HCT116 (cell line): ENCODE data around the gene RIN3. TPM values are rescaled to one million over a fixed set of nuclear protein-coding genes. Genes with fewer than 3 reads are reported as not detected.

Source experiments
- ATAC-seq: fragments of 200-7000 bp; cut with Tn5 transposase; 2 replicates; pipeline ENCODE4 v1.9.1; 2020; ENCODE audit warnings: mild to moderate bottlenecking, moderate library complexity
- BruUV-seq: library from RNA; stranded (reverse); fragments of 400-500 nt; replicated peaks from 2 replicates; lab custom pipeline; 2021; lab: Mats Ljungman, UMichigan
- CTCF ChIA-PET: fragments of 300-600 bp; sonication (Branson Sonifier 250); formaldehyde crosslinking; loops from one replicate; lab custom pipeline; 2021; ENCODE audit warnings: antibody characterized with exemption; lab: Charles Lee
- POLR2A ChIA-PET: fragments of 300-600, 350-600 bp; sonication (Branson Sonifier 250); formaldehyde crosslinking; loops from one replicate; lab custom pipeline; 2021; ENCODE audit warnings: antibody characterized with exemption; lab: Charles Lee
- RAD21 ChIA-PET, 2 experiments: fragments of 300-600 bp; sonication (Branson Sonifier 250); formaldehyde crosslinking; loops; one replicate each; lab custom pipeline; 2023; ENCODE audit warnings: low total read pairs in 2 of 2; ENCODE audit not compliant: uncharacterized antibody in 2 of 2, unreplicated experiment in 2 of 2, low non-redundant PET in 1 of 2; lab: Charles Lee
- DNase-seq: peaks from one replicate; pipeline ENCODE4 v3.0.0-alpha.2; 2010; ENCODE audit warnings: low read depth, low spot score
- H2AFZ ChIP-seq: fragments of 200-600 bp; shearing (Covaris generic), sonication (generic); 2 replicates; pipeline ENCODE4 v1.6.1; 2017; ENCODE audit warnings: low read depth, mixed run types, mixed read lengths, antibody characterized with exemption, low read length; ENCODE audit not compliant: poor library complexity, severe bottlenecking
- H3K27ac ChIP-seq: 2 replicates; pipeline ENCODE4 v1.5.1; 2012; ENCODE audit warnings: low read depth, low read length
- H3K27me3 ChIP-seq: fragments of 200-600 bp; sonication (generic); 2 replicates; pipeline ENCODE4 v1.6.1; 2016; ENCODE audit warnings: mixed run types, low read length, mixed read lengths; ENCODE audit not compliant: insufficient read depth
- H3K36me3 ChIP-seq, 2 experiments: fragments of 200-500 bp in 1 of 2; fragments of 200-600 bp in 1 of 2; sonication (Bioruptor generic) in 1 of 2; sonication (generic) in 1 of 2; 2 replicates each; pipeline versions ENCODE4 v1.5.1 to v1.6.1; 2014 to 2016; ENCODE audit warnings: low read length in 2 of 2, inconsistent platforms in 1 of 2, mixed read lengths in 1 of 2, mixed run types in 1 of 2; ENCODE audit not compliant: insufficient read depth in 2 of 2, control insufficient read depth in 1 of 2
- H3K4me1 ChIP-seq, 2 experiments: fragments of 200-600 bp in 1 of 2; sonication (generic) in 1 of 2; 2 replicates each; pipeline versions ENCODE4 v1.5.1 to v1.6.1; 2012 to 2017; ENCODE audit warnings: low read length in 2 of 2, inconsistent platforms in 1 of 2, mild to moderate bottlenecking in 1 of 2, mixed read lengths in 1 of 2, mixed run types in 1 of 2, moderate library complexity in 1 of 2; ENCODE audit not compliant: insufficient read depth in 2 of 2, control insufficient read depth in 1 of 2
- H3K4me2 ChIP-seq: fragments of 200-600 bp; sonication (generic); 2 replicates; pipeline ENCODE4 v1.6.1; 2017; ENCODE audit warnings: mixed run types, low read length, mixed read lengths
- H3K4me3 ChIP-seq, 2 experiments: fragments of 200-600 bp in 1 of 2; sonication (generic) in 1 of 2; replicated peaks in 1 of 2; 2 replicates each; pipeline ENCODE4 v1.5.1; 2011 to 2016; ENCODE audit warnings: low read length in 2 of 2, control low read depth in 1 of 2, low read depth in 1 of 2, mild to moderate bottlenecking in 1 of 2, mixed read lengths in 1 of 2, mixed run types in 1 of 2
- H3K79me2 ChIP-seq: fragments of 200-600 bp; sonication (generic); 2 replicates; pipeline ENCODE4 v1.6.1; 2017; ENCODE audit warnings: mild to moderate bottlenecking, mixed run types, low read length, moderate library complexity, mixed read lengths; ENCODE audit not compliant: insufficient read depth
- H3K9ac ChIP-seq: fragments of 200-600 bp; sonication (generic); 2 replicates; pipeline ENCODE4 v1.6.1; 2016; ENCODE audit warnings: low read length, mixed read lengths
- H3K9me2 ChIP-seq: fragments of 200-600 bp; sonication (generic), shearing (Covaris generic); 2 replicates; pipeline ENCODE4 v1.6.1; 2017; ENCODE audit warnings: mixed run types, mild to moderate bottlenecking, moderate library complexity; ENCODE audit not compliant: insufficient read depth
- H3K9me3 ChIP-seq, 2 experiments: fragments of 200-500 bp in 1 of 2; fragments of 200-600 bp in 1 of 2; sonication (Bioruptor generic) in 1 of 2; sonication (generic) in 1 of 2; 2 replicates each; pipeline ENCODE4 v1.6.1; 2014 to 2017; ENCODE audit warnings: low read length in 2 of 2, mixed read lengths in 2 of 2, inconsistent platforms in 1 of 2, low read depth in 1 of 2, mild to moderate bottlenecking in 1 of 2, mixed run types in 1 of 2, moderate library complexity in 1 of 2; ENCODE audit not compliant: control insufficient read depth in 1 of 2, insufficient read depth in 1 of 2
- H4K20me1 ChIP-seq: fragments of 200-600 bp; sonication (generic), shearing (Covaris generic); 2 replicates; pipeline ENCODE4 v1.6.1; 2017; ENCODE audit warnings: mixed run types, mild to moderate bottlenecking, moderate library complexity; ENCODE audit not compliant: insufficient read depth
- CBX3 ChIP-seq: IDR thresholded peaks from 2 replicates; pipeline ENCODE4 v1.6.1; 2012; ENCODE audit warnings: low read depth
- EGR1 ChIP-seq: IDR thresholded peaks from 2 replicates; pipeline ENCODE4 v1.6.1; 2012; ENCODE audit warnings: low read depth
- ELF1 ChIP-seq: IDR thresholded peaks from 2 replicates; pipeline ENCODE4 v1.6.1; 2012; ENCODE audit warnings: low read depth, borderline replicate concordance
- EZH2 ChIP-seq: fragments of 200-600 bp; sonication (generic); IDR thresholded peaks from 2 replicates; pipeline ENCODE4 v1.6.1; 2017; ENCODE audit warnings: antibody characterized with exemption, mixed run types
- EZH2phosphoT487 ChIP-seq: fragments of 200-600 bp; IDR thresholded peaks from 2 replicates; pipeline ENCODE4 v1.6.1; 2018; ENCODE audit warnings: antibody characterized with exemption, borderline replicate concordance
- FOSL1 ChIP-seq: IDR thresholded peaks from 2 replicates; pipeline ENCODE4 v1.6.1; 2012; ENCODE audit warnings: low read depth
- POLR2A ChIP-seq: IDR thresholded peaks from 2 replicates; pipeline ENCODE4 v1.7.0; 2011; ENCODE audit warnings: borderline replicate concordance; ENCODE audit not compliant: insufficient read depth, insufficient read length; ENCODE audit errors: extremely low read depth
- SIN3A ChIP-seq: IDR thresholded peaks from 2 replicates; pipeline ENCODE4 v1.6.1; 2012; ENCODE audit warnings: low read depth
- SP1 ChIP-seq: IDR thresholded peaks from 2 replicates; pipeline ENCODE4 v1.6.1; 2012; ENCODE audit warnings: low read depth
- SRF ChIP-seq: IDR thresholded peaks from 2 replicates; pipeline ENCODE4 v1.6.1; 2012; ENCODE audit warnings: low read depth
- ZNF274 ChIP-seq: fragments of 200-500 bp; sonication (Bioruptor generic); IDR thresholded peaks from 2 replicates; pipeline ENCODE4 v1.6.1; 2014; ENCODE audit warnings: mild to moderate bottlenecking, low read depth, low read length, inconsistent platforms
- intact Hi-C: fragments of 100-400 bp; cut with micrococcal nuclease; formaldehyde crosslinking; loops from 2 replicates; pipeline ENCODE4 v1.10.0; 2022
- total RNA-seq: library from RNA; stranded (reverse); gene quantifications from one replicate; pipeline ENCODE4 v1.2.1, GENCODE V29; 2021; ENCODE audit not compliant: unreplicated experiment
- TF ChIP-seq, protein P1 (sequence below): IDR thresholded peaks from 2 replicates; pipeline ENCODE4 v1.6.1; 2012; ENCODE audit warnings: low read depth
- TF ChIP-seq, protein P2 (sequence below): IDR thresholded peaks from 2 replicates; pipeline ENCODE4 v1.6.1; 2012
- TF ChIP-seq, protein P3 (sequence below): IDR thresholded peaks from 2 replicates; pipeline ENCODE4 v1.6.1; 2011; ENCODE audit warnings: mild to moderate bottlenecking, low read length, moderate library complexity; ENCODE audit not compliant: insufficient replicate concordance; ENCODE audit errors: extremely low read depth

Gene RIN3
- total RNA-seq, 1 experiment from 2014 or later = 22.2 TPM

DNA sequence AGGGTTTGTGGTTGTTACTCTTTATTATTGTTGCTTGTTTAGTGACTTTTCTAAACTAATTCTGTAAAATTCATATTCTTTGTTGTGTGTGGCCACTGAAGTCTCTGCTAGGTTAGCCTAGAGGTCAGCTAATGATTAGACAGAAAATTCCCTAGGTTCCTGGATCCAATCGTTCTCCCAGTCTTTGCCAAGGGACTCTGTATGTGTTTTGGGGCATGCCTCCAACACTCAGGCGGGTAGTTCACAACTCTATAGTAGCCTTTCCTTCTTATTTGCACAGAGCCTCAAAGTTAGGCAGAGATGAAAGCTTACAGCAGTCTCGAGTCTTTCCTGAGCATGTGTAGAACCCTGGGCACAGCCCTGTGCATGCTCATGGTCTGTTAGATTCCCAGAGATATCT is 32.7 kb upstream of the RIN3 start:
- Histone ChIP-seq H3K4me2 (no peak overlapping the region), H3K27me3 (no peaks in the 10 kb centered on the region), H3K9ac (no peak overlapping the region), H2AFZ (no peak overlapping the region), H3K79me2 (no peaks in the 10 kb centered on the region), H3K9me2 (no peaks in the 10 kb centered on the region), H3K9me3 (no peaks in the 10 kb centered on the region), H4K20me1 (no peaks in the 10 kb centered on the region), H3K4me3 (no peak overlapping the region), H3K27ac (no peak overlapping the region), H3K4me1 (no peaks in the 10 kb centered on the region), H3K36me3 (no peaks in the 10 kb centered on the region)
- intact Hi-C loops = no loop called here
- ChIA-PET CTCF (no interaction called here), RAD21 (no interaction called here), POLR2A (no interaction called here)
- DNase-seq (no peak), ATAC-seq (no peak)
- TF ChIP-seq FOSL1 (no peak), EZH2phosphoT487 (no peak), SIN3A (no peak), ZNF274 (no peak), SP1 (no peak), SRF (no peak), ELF1 (no peak), POLR2A (no peak), EZH2 (no peak), CBX3 (no peak), EGR1 (no peak)
- TF ChIP-seq, protein P1, sequence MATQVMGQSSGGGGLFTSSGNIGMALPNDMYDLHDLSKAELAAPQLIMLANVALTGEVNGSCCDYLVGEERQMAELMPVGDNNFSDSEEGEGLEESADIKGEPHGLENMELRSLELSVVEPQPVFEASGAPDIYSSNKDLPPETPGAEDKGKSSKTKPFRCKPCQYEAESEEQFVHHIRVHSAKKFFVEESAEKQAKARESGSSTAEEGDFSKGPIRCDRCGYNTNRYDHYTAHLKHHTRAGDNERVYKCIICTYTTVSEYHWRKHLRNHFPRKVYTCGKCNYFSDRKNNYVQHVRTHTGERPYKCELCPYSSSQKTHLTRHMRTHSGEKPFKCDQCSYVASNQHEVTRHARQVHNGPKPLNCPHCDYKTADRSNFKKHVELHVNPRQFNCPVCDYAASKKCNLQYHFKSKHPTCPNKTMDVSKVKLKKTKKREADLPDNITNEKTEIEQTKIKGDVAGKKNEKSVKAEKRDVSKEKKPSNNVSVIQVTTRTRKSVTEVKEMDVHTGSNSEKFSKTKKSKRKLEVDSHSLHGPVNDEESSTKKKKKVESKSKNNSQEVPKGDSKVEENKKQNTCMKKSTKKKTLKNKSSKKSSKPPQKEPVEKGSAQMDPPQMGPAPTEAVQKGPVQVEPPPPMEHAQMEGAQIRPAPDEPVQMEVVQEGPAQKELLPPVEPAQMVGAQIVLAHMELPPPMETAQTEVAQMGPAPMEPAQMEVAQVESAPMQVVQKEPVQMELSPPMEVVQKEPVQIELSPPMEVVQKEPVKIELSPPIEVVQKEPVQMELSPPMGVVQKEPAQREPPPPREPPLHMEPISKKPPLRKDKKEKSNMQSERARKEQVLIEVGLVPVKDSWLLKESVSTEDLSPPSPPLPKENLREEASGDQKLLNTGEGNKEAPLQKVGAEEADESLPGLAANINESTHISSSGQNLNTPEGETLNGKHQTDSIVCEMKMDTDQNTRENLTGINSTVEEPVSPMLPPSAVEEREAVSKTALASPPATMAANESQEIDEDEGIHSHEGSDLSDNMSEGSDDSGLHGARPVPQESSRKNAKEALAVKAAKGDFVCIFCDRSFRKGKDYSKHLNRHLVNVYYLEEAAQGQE = no peak
- TF ChIP-seq, protein P2, sequence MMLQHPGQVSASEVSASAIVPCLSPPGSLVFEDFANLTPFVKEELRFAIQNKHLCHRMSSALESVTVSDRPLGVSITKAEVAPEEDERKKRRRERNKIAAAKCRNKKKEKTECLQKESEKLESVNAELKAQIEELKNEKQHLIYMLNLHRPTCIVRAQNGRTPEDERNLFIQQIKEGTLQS = no peak
- TF ChIP-seq, protein P3, sequence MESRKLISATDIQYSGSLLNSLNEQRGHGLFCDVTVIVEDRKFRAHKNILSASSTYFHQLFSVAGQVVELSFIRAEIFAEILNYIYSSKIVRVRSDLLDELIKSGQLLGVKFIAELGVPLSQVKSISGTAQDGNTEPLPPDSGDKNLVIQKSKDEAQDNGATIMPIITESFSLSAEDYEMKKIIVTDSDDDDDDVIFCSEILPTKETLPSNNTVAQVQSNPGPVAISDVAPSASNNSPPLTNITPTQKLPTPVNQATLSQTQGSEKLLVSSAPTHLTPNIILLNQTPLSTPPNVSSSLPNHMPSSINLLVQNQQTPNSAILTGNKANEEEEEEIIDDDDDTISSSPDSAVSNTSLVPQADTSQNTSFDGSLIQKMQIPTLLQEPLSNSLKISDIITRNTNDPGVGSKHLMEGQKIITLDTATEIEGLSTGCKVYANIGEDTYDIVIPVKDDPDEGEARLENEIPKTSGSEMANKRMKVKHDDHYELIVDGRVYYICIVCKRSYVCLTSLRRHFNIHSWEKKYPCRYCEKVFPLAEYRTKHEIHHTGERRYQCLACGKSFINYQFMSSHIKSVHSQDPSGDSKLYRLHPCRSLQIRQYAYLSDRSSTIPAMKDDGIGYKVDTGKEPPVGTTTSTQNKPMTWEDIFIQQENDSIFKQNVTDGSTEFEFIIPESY = no peak
- no TSS peak for BruUV-seq
